Lower leg skin (tissue), 4 donors: ENCODE measurements around the gene FIBCD1. TPM values are rescaled to one million over a fixed set of nuclear protein-coding genes. Genes with fewer than 3 reads are reported as not detected.

Source experiments
- DNase-seq, 2 donors: peaks; one replicate each; pipeline ENCODE4 v3.0.0-alpha.2; 2019; ENCODE audit warnings: low spot score in 2 of 2
- H3K4me3 ChIP-seq: fragments of 200-600 bp; sonication (generic); 2 replicates; pipeline ENCODE4 v1.5.1; 2017; ENCODE audit warnings: mild to moderate bottlenecking, low read depth; ENCODE audit not compliant: poor library complexity, severe bottlenecking
- CTCF ChIP-seq, 3 donors: fragments of 450-650 bp; IDR thresholded peaks; one replicate each; pipeline ENCODE4 v1.5.1; 2016; ENCODE audit warnings: antibody characterized with exemption in 3 of 3, mild to moderate bottlenecking in 3 of 3, moderate library complexity in 2 of 3
- POLR2A ChIP-seq, 2 donors: fragments of 450-650 bp; IDR thresholded peaks; one replicate each; pipeline ENCODE4 v1.6.1; 2016 to 2017; ENCODE audit warnings: antibody characterized with exemption in 2 of 2, mild to moderate bottlenecking in 1 of 2, moderate library complexity in 1 of 2
- WGBS, 2 donors: methylation state at CpG; one replicate each; pipeline ENCODE4 v1.1.5; 2018; 5-methylcytosine and 5-hydroxymethylcytosine counted together
- intact Hi-C: fragments of 100-400 bp; cut with DNase I; formaldehyde crosslinking; loops from one replicate; pipeline ENCODE4 v1.15.0; 2023; ENCODE audit warnings: low total_unique reads
- total RNA-seq, 4 donors: library from RNA; depleted of rRNA; stranded (reverse); fragments of >200 nt; gene quantifications; one replicate each; pipeline ENCODE4 v1.1.0, GENCODE V29; 2016

The FIBCD1 gene
- total RNA-seq, 4 donors from 2014 or later = 0.17 to 0.42 TPM; not detected in 2

GRCh38 chr9:130922893-130923610 lies 16.0 kb downstream of the FIBCD1 start:
- DNase-seq = no peak
- no peak overlapping the region for H3K4me3 ChIP-seq
- WGBS, 2 donors = 51 to 61% methylated on average over 15 to 16 of the region's 16 CpGs
- TF ChIP-seq CTCF (IDR thresholded peaks at IDR 0.05) (no peak), POLR2A (IDR thresholded peaks at IDR 0.05) (no peak)
- intact Hi-C loops = no loop called here

GRCh38 chr9:130921989-130922892 lies 16.8 kb downstream of the FIBCD1 start:
- H3K4me3 ChIP-seq = no peak overlapping the region
- TF ChIP-seq POLR2A (IDR thresholded peaks at IDR 0.05) (no peak), CTCF (IDR thresholded peaks at IDR 0.05) (no peak)
- 74 to 75% methylated on average over 31 of the region's 31 CpGs for WGBS, 2 donors
- DNase-seq = no peak
- intact Hi-C loops = no loop called here

- intact Hi-C loops = no loop called here
- H3K4me3 ChIP-seq = no peak overlapping the region
- no peak for DNase-seq
- TF ChIP-seq POLR2A (IDR thresholded peaks at IDR 0.05) = no peak
- no peak for TF ChIP-seq CTCF (IDR thresholded peaks at IDR 0.05)
- 62 to 69% methylated on average over 29 of the region's 29 CpGs for WGBS, 2 donors
Measured at GRCh38 chr9:130921300-130921988, 17.6 kb downstream of the FIBCD1 start.

- no peak overlapping the region for H3K4me3 ChIP-seq
- 71 to 74% methylated on average over 9 to 14 of the region's 14 CpGs for WGBS, 2 donors
- intact Hi-C loops = no loop called here
- no peak for DNase-seq
- TF ChIP-seq POLR2A (IDR thresholded peaks at IDR 0.05) (no peak), CTCF (IDR thresholded peaks at IDR 0.05) (no peak)
Measured at GRCh38 chr9:130920762-130921299, 18.2 kb downstream of the FIBCD1 start.

GRCh38 chr9:130920233-130920632 lies 18.8 kb downstream of the FIBCD1 start:
- intact Hi-C loops = no loop called here
- no peak for DNase-seq
- 89% methylated on average over 7 of the region's 8 CpGs for whole genome bisulfite sequencing, 2 donors
- TF ChIP-seq CTCF (IDR thresholded peaks at IDR 0.05) (no peak), POLR2A (IDR thresholded peaks at IDR 0.05) (no peak)
- H3K4me3 ChIP-seq = no peak overlapping the region
